H1 (cell line): ENCODE data around the gene ZBTB2. TPM values are rescaled to one million over a fixed set of nuclear protein-coding genes. Genes with fewer than 3 reads are reported as not detected.

Source experiments
- CTCF ChIA-PET: fragments of 300-600 bp; sonication (Branson Sonifier 250); formaldehyde crosslinking; loops from one replicate; lab custom pipeline; 2021; ENCODE audit not compliant: partially characterized antibody; lab: Charles Lee
- POLR2A ChIA-PET: fragments of 300-600 bp; sonication (Branson Sonifier 250); formaldehyde crosslinking; loops from one replicate; lab custom pipeline; 2021; ENCODE audit warnings: inconsistent platforms; ENCODE audit not compliant: partially characterized antibody; lab: Charles Lee
- DNase-seq, 2 experiments: peaks; one replicate each; pipeline versions ENCODE4 v3.0.0 to v3.0.0-alpha.2; 2010 to 2022; ENCODE audit warnings: low spot score in 2 of 2, low read depth in 1 of 2, mixed read lengths in 1 of 2
- FAIRE-seq: peaks from 2 replicates; lab custom pipeline; 2011; peaks lifted over from hg19 to GRCh38; lab: Jason Lieb, UNC
- H2AFZ ChIP-seq: 2 replicates; pipeline ENCODE4 v1.8.1; 2012; ENCODE audit warnings: low read length, inconsistent platforms
- H2AK5ac ChIP-seq: 2 replicates; pipeline ENCODE4 v1.6.1; 2013; ENCODE audit warnings: low read depth, low read length
- H2BK120ac ChIP-seq: replicated peaks from 2 replicates; pipeline ENCODE3; 2013; ENCODE audit warnings: low read depth, low read length, inconsistent platforms
- H2BK12ac ChIP-seq: 2 replicates; pipeline ENCODE4 v1.6.1; 2013; ENCODE audit warnings: low read depth, low read length
- H2BK15ac ChIP-seq: 2 replicates; pipeline ENCODE4 v1.6.1; 2013; ENCODE audit warnings: low read length
- H2BK20ac ChIP-seq: 2 replicates; pipeline ENCODE4 v1.6.1; 2013; ENCODE audit warnings: low read length
- H2BK5ac ChIP-seq: 2 replicates; pipeline ENCODE4 v1.6.1; 2013; ENCODE audit warnings: low read depth, low read length
- H3K14ac ChIP-seq: 2 replicates; pipeline ENCODE4 v1.6.1; 2013; ENCODE audit warnings: inconsistent platforms; ENCODE audit not compliant: insufficient read length
- H3K18ac ChIP-seq: 2 replicates; pipeline ENCODE4 v1.6.1; 2013; ENCODE audit warnings: low read length; ENCODE audit errors: extremely low read depth
- H3K23ac ChIP-seq: 2 replicates; pipeline ENCODE4 v1.6.1; 2013; ENCODE audit warnings: inconsistent platforms; ENCODE audit not compliant: insufficient read length
- H3K23me2 ChIP-seq: 2 replicates; pipeline ENCODE4 v1.6.1; 2013; ENCODE audit warnings: low read depth, low read length
- H3K27ac ChIP-seq: 2 replicates; pipeline ENCODE4 v1.6.1; 2011; ENCODE audit warnings: low read depth, low read length, inconsistent platforms
- H3K27me3 ChIP-seq, 4 experiments: replicated peaks in 1 of 4; 1 replicate in 1 of 4; 2 replicates in 3 of 4; pipeline versions ENCODE4 v1.6.1 to v1.8.1; 2011 to 2013; ENCODE audit warnings: low read length in 3 of 4, mild to moderate bottlenecking in 3 of 4, inconsistent platforms in 2 of 4, mixed read lengths in 2 of 4, moderate library complexity in 1 of 4; ENCODE audit not compliant: control insufficient read depth in 3 of 4, insufficient read depth in 3 of 4; ENCODE audit errors: extremely low read depth in 1 of 4
- H3K36me3 ChIP-seq, 4 experiments: 2 replicates each; pipeline versions ENCODE4 v1.6.1 to v1.8.1; 2011 to 2013; ENCODE audit warnings: mild to moderate bottlenecking in 4 of 4, low read length in 3 of 4, moderate library complexity in 2 of 4, control low read depth in 1 of 4, inconsistent platforms in 1 of 4; ENCODE audit not compliant: insufficient read depth in 4 of 4, control insufficient read depth in 2 of 4
- H3K4ac ChIP-seq: replicated peaks from 2 replicates; pipeline ENCODE3; 2013; ENCODE audit warnings: low read length, low read depth, mixed read lengths, inconsistent platforms; ENCODE audit not compliant: insufficient read length
- H3K4me1 ChIP-seq, 4 experiments: replicated peaks in 1 of 4; 1 replicate in 1 of 4; 2 replicates in 3 of 4; pipeline versions ENCODE4 v1.6.1 to v1.8.1; 2011 to 2013; ENCODE audit warnings: low read length in 3 of 4, inconsistent platforms in 2 of 4, mixed read lengths in 1 of 4; ENCODE audit not compliant: insufficient read depth in 4 of 4, control insufficient read depth in 3 of 4
- H3K4me2 ChIP-seq, 2 experiments: 2 replicates each; pipeline versions ENCODE4 v1.6.1 to v1.8.1; 2011 to 2013; ENCODE audit warnings: low read depth in 2 of 2, low read length in 2 of 2, control low read depth in 1 of 2, inconsistent platforms in 1 of 2, mild to moderate bottlenecking in 1 of 2; ENCODE audit not compliant: insufficient read depth in 1 of 2
- H3K4me3 ChIP-seq, 4 experiments: fragments of 200-600, 300-600 bp in 1 of 4; sonication (generic), shearing (Covaris generic), sonication (Bioruptor Twin) in 1 of 4; 2 replicates each; pipeline versions ENCODE4 v1.5.1 to v1.8.1; 2011 to 2016; ENCODE audit warnings: low read length in 4 of 4, low read depth in 3 of 4, control low read depth in 2 of 4, inconsistent platforms in 2 of 4, mild to moderate bottlenecking in 2 of 4, mixed read lengths in 1 of 4, moderate library complexity in 1 of 4; ENCODE audit not compliant: insufficient read depth in 2 of 4; ENCODE audit errors: extremely low read depth in 1 of 4
- H3K56ac ChIP-seq: replicated peaks from 2 replicates; pipeline ENCODE3; 2013; ENCODE audit warnings: low read depth, mild to moderate bottlenecking, mixed read lengths, low read length, inconsistent platforms; ENCODE audit not compliant: insufficient read length
- H3K79me1 ChIP-seq: 2 replicates; pipeline ENCODE4 v1.6.1; 2013; ENCODE audit warnings: low read depth, low read length, control low read depth
- H3K79me2 ChIP-seq, 2 experiments: 2 replicates each; pipeline versions ENCODE4 v1.6.1 to v1.8.1; 2012 to 2013; ENCODE audit warnings: low read length in 2 of 2, mild to moderate bottlenecking in 2 of 2, inconsistent platforms in 1 of 2; ENCODE audit not compliant: insufficient read depth in 2 of 2, control insufficient read depth in 1 of 2
- H3K9ac ChIP-seq, 4 experiments: replicated peaks in 1 of 4; 1 replicate in 1 of 4; 2 replicates in 3 of 4; pipeline versions ENCODE4 v1.6.1 to v1.8.1; 2011 to 2013; ENCODE audit warnings: low read depth in 3 of 4, low read length in 3 of 4, control low read depth in 2 of 4, mild to moderate bottlenecking in 2 of 4, moderate library complexity in 2 of 4, inconsistent platforms in 1 of 4; ENCODE audit errors: extremely low read depth in 1 of 4
- H3K9me3 ChIP-seq, 2 experiments: 2 replicates each; pipeline versions ENCODE4 v1.6.1 to v1.8.1; 2012 to 2013; ENCODE audit warnings: mild to moderate bottlenecking in 2 of 2, moderate library complexity in 2 of 2, control low read depth in 1 of 2, inconsistent platforms in 1 of 2, low read depth in 1 of 2, low read length in 1 of 2, mixed read lengths in 1 of 2; ENCODE audit not compliant: insufficient read depth in 2 of 2
- H4K20me1 ChIP-seq, 2 experiments: replicated peaks in 1 of 2; 2 replicates each; pipeline versions ENCODE3 to v1.8.1; 2011 to 2013; ENCODE audit warnings: inconsistent platforms in 2 of 2, low read length in 2 of 2, mild to moderate bottlenecking in 1 of 2; ENCODE audit not compliant: insufficient read depth in 2 of 2, control insufficient read depth in 1 of 2
- H4K5ac ChIP-seq: 2 replicates; pipeline ENCODE4 v1.6.1; 2013; ENCODE audit warnings: low read length, low read depth, mixed read lengths, inconsistent platforms; ENCODE audit not compliant: insufficient read length
- H4K8ac ChIP-seq: 2 replicates; pipeline ENCODE4 v1.8.0; 2013; ENCODE audit warnings: mild to moderate bottlenecking, moderate library complexity, low read length, inconsistent platforms; ENCODE audit not compliant: insufficient read depth; ENCODE audit errors: extremely low read depth
- H4K91ac ChIP-seq: replicated peaks from 2 replicates; pipeline ENCODE3; 2013; ENCODE audit warnings: low read length, mixed read lengths, inconsistent platforms; ENCODE audit not compliant: insufficient read length
- TAF1 ChIP-seq: IDR thresholded peaks from 2 replicates; pipeline ENCODE4 v1.6.1; 2011; ENCODE audit warnings: mild to moderate bottlenecking, low read depth, low read length
- WGBS, 2 experiments: shearing (Covaris generic) in 1 of 2; methylation state at CpG; one replicate each; pipeline versions ENCODE4 v1.1.6 to v1.1.7; 2013 to 2015; ENCODE audit warnings: low lambda C conversion rate in 2 of 2, mixed read lengths in 2 of 2, inconsistent platforms in 1 of 2, low coverage in 1 of 2, missing lambda C conversion rate in 1 of 2; ENCODE audit not compliant: insufficient replicate concordance in 2 of 2, insufficient coverage in 1 of 2, insufficient read length in 1 of 2; ENCODE audit errors: extremely low coverage in 1 of 2, missing lambda C conversion rate in 1 of 2; 5-methylcytosine and 5-hydroxymethylcytosine counted together
- polyA plus RNA-seq, 7 experiments: library from polyadenylated mRNA; depleted of rRNA in 3 of 7; stranded (reverse) in 5 of 7; unstranded in 2 of 7; fragments of >200 nt in 5 of 7; fragments of 200-250 nt in 2 of 7; gene quantifications; 1 replicate in 5 of 7; 2 replicates in 1 of 7; 4 replicates in 1 of 7; pipeline versions ENCODE4 v1.2.1 to v1.2.3, GENCODE V29; 2011 to 2013; ENCODE audit warnings: missing spikeins in 2 of 7, mixed read lengths in 2 of 7
- total RNA-seq: library from RNA; stranded (reverse); fragmentation: NEBNext Ultra II Directional; extraction: Animal tissue kit (Norgen Biotek cat#: 25700); gene quantifications from 2 replicates; pipeline ENCODE4 v1.2.1, GENCODE V29; 2021

The ZBTB2 gene
- total and polyA plus RNA-seq, 2 of the 8 experiments (the other 6 are each of a cell fraction or from before 2014, with no cell fraction given), result 16.1 to 23.7 TPM

GRCh38 chr6:151434369-151434768 is 43.0 kb upstream of the ZBTB2 start:
- no peak for TF ChIP-seq TAF1
- Histone ChIP-seq H3K36me3 (peaks cover 3 to 41% (median 20%) of the 10 kb centered on the region in 4 experiments; a peak in 7 of 8 replicates), H2BK12ac (no peak overlapping the region), H3K4ac (no peak overlapping the region), H3K4me3 (no peak overlapping the region), H2AFZ (no peak overlapping the region), H3K27ac (no peak overlapping the region), H4K8ac (no peak overlapping the region), H3K27me3 (no peaks in the 10 kb centered on the region), H2BK20ac (no peak overlapping the region), H3K79me2 (peaks cover 0 to 23% of the 10 kb centered on the region in 2 experiments; a peak in 2 of 4 replicates), H3K18ac (no peak overlapping the region), H3K23ac (no peak overlapping the region), H3K9me3 (no peaks in the 10 kb centered on the region), H2AK5ac (no peak overlapping the region), H2BK15ac (no peak overlapping the region), H4K20me1 (peaks cover 5 to 10% of the 10 kb centered on the region in 2 experiments), H4K5ac (no peak overlapping the region), H3K4me2 (no peak overlapping the region), H3K4me1 (no peaks in the 10 kb centered on the region), H3K9ac (no peak overlapping the region), H3K56ac (no peak overlapping the region), H3K14ac (no peak overlapping the region), H4K91ac (no peak overlapping the region), H2BK5ac (no peak overlapping the region), H3K23me2 (no peaks in the 10 kb centered on the region), H2BK120ac (no peak overlapping the region), H3K79me1 (no peaks in the 10 kb centered on the region; the same call in 1 of the 2 replicates)
- CTCF ChIA-PET, result interaction anchor here (0.6 to 1.9 kb wide), 6 partner anchors 10 to 1680 kb away, joined by 3 to 7 read pairs (median 4); no protein-coding TSS in a partner anchor
- POLR2A ChIA-PET, result interaction anchor here (1.8 kb wide), 1 partner anchor 18 kb away, joined by 5 read pairs; the partner anchor contains the start of gene RMND1
- WGBS, 2 experiments, result 62% methylated on average over 2 of the region's 2 CpGs; no CpG with 5 or more reads in 1 of the 2 experiments
- DNase-seq, result no peak
- no peak for FAIRE-seq
